Left renal cortex interstitium (tissue), 4 donors: ENCODE results near the gene SYNE2. TPM values are rescaled to one million over a fixed set of nuclear protein-coding genes. Genes with fewer than 3 reads are reported as not detected.
"Not testable (repeated sequence)": the region's sequence is repeated elsewhere in the genome, so short reads cannot be mapped to it uniquely, and the experiment has no call there.

Experiments used
- DNase-seq, 4 donors: peaks; one replicate each; pipeline ENCODE4 v3.0.0-alpha.2; 2013; ENCODE audit warnings: low read depth in 4 of 4, low spot score in 2 of 4, missing footprints in 1 of 4
- polyA plus RNA-seq, 4 donors: library from polyadenylated mRNA; unstranded; fragments of 120-200 nt; gene quantifications; one replicate each; pipeline ENCODE4 v1.2.1, GENCODE V29; 2013; ENCODE audit not compliant: insufficient read length in 4 of 4

SYNE2 gene
- polyA plus RNA-seq, 4 donors: 82.1 to 148 (median 117) TPM

DNA sequence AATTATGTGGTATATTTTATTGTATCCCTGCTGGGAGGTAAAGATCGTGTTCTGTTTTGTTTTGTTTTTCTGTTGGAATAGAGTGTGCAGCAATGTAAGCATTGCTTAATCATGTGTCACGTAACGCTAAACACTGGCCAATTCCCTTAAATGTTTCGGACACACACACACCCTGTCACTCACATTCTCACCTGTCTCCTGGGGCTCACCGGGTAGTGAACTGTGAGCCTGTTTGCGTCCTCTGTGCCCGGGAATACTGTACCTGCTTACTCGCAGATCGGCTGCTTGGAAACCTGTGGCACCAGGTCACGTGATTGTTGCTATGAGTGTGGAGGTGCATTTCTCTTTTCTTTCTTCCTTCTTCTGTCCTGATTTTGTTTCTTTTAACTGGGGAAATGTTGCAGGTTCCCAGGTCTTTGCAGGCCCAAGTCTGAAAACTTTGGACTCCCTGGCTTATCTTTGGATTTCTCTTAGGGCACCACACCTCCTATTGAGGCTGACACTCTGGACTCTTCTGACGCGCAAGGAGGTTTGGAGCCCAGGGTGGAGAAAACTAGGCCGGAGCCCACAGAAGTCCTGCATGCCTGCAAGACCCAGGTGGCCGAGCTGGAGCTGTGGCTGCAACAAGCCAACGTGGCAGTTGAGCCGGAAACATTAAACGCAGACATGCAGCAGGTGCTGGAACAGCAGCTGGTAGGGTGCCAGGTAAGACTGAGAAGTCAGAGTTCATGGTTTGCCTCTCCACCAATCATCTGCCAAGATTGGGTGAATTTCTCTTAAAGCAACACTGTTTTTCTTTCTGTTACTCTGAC is 260.3 kb downstream of the SYNE2 start:
- no peak for DNase-seq

DNA sequence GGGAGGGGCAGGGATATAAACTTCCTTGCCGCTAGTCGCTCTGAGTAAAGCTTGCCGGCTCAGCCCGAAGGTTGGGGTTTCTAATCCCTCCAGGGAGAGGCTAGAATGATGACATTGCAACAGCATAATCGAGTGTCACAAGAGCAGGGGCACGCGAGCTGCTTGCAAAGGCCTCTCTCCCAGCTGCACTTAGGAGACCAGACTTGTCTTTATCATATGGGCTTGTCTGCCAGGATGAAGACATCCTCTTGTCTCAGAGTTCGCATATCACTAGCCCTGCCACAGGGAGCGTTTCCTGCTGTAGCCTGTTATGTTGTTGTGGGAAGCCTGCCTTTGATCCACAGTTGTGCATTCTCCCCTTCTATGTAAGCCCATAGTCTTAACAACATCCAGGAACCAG is 261.4 kb downstream of the SYNE2 start:
- DNase-seq: no peak

DNA sequence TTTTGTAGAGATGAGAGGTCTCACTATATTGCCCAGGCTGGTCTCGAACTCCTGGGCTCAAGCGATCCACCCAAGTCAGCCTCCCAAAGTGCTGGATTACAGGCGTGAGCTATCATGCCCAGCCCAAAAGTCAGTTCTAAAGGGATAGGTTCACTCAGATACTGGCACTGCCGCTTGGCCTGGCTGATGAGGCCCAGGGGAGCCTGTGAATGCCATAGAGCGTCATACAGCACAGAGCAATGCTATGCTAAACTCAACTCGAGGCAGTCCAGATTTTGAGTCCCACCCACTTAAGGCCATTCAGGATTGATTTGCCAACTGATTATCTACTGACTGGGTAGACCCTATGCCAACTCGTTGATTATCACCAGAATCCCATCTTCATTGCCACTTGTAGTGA is 262.0 kb downstream of the SYNE2 start:
- DNase-seq: no peak

DNA sequence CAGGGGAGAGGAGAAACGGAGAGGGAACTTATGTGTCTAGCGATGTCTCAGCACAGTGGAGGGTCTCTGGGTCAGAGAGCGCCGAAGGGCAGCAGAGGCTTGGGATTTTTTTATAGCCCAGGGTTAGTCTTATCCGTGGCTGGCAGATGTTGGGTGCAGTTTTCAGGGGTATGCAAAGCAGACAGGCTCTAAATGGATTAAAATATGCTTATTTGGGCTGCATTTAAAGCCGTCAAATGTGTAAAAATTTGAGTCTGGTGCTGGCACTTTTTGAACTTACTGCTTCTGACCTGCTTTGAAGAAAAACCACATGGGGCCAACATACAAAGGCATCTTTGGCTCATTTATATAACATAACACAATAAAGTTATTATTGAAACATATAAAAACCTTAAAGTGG is 262.6 kb downstream of the SYNE2 start:
- no peak for DNase-seq

DNA sequence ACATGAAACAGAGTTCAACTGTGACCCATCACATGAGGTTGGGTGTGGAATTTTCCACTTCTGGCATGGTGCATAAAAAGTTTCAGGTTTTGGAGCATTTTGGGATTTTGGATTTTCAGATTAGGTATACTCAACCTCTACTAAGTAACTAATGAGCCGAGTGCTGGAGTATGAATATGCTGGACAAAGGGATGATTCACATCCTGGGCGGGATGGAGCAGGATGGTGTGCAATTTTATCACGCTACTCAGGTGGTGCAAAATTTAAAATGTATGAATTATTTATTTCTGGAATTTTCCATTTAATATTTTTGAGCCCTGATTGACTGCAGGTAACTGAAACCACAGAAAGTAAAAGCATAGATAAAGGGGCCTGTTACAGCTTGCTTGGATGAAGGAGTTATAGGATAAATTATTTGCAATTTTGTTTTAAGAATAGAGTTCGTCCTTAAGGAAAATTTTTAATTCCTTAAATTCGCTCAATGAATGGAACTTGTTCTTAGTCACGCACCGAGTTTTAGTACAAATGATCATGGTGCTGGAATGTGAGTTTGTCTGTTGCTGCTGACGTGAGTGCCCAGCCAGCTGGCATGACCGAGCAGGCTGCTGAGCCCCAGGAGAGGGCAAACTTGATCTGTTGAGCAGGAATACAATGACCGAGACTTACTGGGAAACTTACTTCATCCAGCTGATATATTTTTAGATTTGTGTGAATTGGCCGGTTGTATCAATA is 265.0 kb downstream of the SYNE2 start:
- DNase-seq: no peak

DNA sequence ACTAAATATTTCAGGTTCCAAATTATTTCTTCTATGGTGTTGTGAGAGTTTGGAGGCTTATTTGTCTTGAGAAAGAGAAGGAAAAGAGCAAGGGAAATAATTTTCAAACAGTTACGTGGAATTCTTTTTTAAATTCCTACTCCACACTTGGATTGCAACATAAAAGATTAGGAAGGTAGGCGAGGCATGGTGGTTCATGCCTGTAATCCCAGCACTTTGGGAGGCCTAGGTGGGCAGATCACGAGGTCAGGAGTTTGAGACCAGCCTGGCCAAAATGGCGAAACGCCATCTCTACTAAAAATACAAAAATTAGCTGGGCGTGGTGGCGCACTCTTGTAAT is 265.6 kb downstream of the SYNE2 start:
- DNase-seq: not testable (repeated sequence)

DNA sequence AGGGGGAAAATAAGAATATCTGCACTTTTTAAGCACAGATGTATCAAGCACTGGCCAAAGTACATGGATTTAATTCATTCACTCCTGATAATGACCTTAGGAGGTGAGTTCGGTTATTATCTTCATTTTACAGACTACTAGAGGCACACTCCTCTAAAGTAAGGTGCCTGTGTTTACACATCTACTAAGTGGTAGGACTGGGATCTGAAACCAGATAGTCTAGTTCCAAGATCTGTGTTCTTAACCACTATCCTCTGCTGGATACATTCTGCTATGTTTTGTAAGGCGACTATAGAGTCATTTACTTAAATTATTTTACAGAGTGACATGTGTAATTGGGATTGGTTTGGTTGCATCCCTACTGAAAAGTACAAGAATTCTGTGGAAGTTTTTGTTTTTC is 266.1 kb downstream of the SYNE2 start:
- no peak for DNase-seq

DNA sequence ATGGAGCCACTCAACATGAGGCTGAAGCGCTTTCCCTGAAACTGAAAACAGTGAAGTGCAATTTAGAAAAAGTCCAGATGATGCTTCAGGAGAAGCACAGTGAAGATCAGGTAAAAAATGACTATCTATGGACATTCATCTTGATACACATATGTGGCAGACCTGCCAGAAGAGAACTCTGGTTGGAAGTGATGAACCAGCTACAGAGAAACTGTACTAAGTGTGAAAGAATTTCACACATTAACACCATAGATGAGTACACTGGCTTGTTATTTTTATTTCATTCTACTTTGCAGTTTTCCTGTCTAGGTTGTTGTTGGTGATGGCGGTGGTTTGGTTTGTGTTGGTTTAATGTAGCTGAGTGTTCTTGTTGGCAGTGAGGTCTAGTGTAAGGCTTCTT is 266.7 kb downstream of the SYNE2 start:
- no peak for DNase-seq

DNA sequence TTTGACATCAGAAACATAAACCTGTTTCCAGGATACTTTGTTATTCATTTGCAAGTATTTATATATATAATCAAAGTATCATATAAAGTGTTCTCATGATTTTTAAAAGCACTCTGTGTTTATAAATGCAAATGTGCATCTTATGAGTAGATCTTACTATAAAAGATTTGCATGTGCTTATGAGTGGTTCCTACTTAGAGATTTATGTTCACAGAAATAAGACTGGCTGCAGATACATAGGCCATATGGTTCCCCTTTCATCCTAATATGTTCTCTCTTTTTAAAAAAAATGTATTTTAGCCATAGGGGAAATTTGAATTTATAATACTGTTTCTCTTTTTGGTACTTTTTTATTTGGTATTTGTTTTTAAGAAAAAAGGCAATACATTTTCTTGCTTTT is 267.2 kb downstream of the SYNE2 start:
- no peak for DNase-seq

DNA sequence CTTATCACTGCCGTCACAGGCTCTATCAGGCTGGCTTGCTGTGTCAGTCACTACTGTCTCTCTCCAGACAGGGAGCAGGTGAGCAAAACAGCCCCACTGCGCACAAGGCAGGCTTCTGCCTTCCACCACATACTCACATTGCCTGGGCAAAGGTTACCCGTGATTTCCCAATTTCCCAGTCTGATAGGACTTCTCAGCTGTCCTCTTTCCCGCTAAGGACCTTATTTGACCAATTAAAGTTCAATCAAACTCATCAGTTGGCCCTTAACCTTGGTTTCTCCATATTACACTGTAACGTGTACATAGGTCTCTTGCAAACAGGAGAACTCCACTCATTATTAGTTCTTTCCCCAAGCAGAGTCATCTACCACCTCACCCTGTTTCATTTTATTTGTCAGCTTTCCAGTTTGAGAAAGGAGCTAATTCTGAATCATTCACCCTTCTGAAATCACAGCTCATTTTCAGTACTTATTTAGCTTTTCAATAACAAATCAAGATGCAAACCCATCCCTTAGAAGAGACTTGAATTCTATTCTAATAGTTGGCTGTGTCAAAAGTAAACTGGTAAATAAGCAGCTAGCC is 270.5 kb downstream of the SYNE2 start:
- DNase-seq: no peak

DNA sequence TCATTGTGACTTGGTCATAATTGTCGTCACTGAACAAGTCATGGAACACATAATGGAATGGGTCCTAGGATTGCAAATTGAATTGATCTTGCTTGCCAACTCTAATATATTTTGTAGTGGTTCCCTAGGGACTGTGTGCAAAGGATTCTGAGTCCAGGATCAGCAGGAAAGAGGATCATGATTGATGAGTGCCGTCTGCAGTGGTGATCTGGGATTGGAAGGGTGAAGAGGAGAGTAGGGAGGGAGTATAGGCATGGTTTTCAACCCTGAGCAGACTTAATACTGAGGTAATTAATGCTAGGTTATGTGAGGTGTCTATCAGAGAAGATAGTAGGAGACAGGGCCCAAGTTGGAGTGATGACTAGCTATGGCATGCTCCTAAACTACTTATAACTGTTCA is 272.5 kb downstream of the SYNE2 start:
- no peak for DNase-seq

DNA sequence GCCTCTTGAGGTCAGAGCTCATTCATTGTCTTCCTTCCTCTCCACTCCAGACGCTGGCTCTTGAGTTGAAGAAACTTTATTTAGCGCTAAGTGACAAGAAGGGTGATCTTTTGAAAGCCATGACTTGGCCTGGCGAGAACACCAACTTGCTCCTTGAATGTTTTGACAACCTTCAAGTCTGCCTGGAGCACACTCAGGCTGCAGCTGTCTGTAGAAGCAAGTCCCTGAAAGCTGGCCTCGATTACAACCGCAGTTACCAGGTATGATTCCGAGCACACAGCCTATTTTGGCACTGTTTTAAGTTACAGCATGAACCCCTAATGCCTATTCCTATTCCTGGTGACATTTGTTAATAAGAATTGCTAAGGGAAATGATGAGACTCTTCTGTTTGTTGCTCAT is 273.7 kb downstream of the SYNE2 start:
- DNase-seq: no peak

DNA sequence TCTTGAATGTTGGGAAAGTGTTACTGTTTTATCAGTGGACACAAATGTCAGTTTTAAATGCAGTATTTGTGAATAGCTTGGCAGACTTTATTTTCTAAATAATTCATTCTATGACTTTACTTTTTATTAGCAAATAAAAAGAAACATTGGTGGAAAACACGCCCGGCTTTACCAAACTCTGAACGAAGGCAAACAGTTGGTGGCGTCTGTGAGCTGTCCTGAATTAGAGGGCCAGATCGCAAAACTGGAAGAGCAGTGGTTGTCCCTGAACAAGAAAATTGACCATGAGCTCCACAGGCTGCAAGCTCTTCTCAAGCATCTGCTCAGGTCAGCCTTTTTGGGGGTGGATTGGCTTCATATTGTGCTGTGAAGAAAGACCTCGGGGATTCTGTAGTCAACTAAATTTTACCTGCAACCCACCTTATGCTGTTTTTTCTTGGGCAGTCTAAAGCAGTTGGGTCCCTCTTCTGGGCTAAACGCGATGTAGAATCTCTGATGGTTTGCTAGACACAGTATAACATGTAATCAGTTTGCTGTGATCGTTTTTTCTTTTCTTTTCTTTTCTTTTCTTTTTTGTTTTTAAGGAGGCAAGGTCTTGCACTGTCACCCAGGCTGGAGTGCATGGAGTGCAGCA is 285.0 kb downstream of the SYNE2 start:
- no peak for DNase-seq

DNA sequence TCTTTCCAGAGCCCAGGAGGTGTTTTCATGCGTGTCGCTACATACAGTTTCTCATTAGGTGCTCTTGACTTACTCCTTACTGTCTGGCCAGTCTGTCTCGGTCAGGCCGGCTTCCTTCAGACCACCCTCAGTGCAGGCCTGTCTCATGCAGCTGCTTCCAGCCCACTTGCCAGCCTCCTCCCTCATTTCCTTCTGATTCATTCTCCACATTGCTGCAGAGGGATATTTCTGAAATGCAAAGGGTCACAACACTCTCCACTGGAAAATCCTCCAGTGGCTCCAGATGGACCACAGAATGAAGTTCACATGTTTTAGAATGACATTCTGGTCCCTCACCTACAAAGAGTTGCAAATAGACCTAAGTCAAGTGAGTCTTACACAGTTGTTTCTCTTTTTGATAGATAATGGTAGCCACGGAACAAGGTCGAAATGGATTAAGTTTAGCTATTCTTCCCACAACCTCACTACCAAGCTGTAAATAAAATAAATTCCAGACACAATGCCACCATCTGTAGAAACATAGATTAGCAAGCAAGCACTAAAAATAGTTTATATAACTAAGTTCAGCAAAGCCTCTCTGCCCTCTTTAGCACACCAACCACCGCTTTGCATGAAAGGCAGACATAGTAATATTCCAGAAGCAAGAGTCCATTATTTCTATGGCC is 294.5 kb downstream of the SYNE2 start:
- no peak for DNase-seq

DNA sequence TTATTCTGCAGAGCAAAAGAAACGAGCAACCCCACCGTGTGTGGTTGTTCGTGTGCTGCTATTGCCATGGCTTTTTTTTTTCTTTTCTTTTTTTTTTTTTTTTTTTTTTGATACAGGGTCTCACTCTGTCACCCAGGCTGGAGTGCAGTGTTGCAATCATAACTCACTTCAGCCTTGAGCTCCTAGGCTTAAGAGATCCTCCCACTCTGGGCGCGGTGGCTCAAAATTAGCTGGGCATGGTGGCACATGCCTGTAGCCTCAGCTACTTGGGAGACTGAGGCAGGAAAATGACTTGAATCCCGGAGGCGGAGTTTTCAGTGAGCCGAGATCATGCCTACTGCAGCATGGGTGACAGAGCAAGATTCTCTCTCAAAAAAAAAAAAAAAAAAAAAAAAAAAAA is 297.1 kb downstream of the SYNE2 start:
- DNase-seq: no peak

DNA sequence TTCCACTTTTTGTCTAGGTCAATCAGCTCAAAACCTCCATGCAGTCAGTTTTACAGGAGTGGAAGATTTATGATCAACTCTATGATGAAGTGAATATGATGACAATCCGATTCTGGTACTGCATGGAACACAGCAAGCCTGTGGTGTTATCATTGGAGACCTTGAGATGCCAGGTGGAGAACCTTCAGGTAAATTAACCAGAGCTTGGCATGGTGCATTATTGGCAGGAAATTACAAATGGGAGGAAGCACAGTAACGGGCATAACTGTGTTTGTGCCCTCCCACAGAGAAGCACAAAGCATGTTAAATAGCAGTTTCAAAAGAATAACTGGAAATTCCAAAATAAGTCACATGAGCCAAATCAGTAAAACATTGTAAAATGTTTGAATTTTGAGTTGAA is 305.8 kb downstream of the SYNE2 start:
- no peak for DNase-seq

DNA sequence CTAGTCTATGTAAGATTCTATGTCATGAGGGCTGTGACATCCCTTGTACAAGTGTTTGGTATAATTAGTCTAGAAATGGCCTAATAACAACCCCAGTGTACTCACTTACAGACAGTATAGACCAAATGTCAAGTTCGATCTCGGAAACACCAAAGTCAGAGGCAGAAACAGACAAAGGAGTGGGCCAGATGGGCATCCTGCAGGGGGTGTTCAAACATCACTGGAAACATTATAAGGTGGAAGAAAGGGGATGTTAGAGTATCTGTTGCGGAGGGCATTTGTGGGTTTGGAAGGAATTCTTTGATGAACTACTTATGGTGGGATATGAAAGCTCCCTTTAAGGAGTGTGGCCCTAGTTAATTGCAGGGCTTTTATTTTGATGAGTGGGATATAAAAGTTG is 306.8 kb downstream of the SYNE2 start:
- no peak for DNase-seq

DNA sequence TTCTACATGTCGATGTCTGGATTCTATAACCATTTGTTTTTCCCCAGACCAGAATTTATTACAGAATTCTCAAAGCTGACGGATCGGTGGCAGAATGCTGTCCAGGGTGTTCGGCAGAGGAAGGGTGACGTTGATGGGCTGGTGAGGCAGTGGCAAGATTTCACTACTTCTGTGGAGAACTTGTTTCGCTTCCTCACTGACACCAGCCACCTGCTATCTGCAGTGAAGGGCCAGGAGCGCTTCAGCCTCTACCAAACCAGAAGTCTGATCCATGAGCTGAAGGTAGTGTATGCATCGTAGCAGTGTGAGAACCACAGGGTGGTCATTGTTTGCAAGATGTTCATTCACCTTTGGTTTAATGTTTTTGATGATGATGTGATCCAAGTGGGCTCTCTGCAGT is 317.4 kb downstream of the SYNE2 start:
- DNase-seq: no peak

DNA sequence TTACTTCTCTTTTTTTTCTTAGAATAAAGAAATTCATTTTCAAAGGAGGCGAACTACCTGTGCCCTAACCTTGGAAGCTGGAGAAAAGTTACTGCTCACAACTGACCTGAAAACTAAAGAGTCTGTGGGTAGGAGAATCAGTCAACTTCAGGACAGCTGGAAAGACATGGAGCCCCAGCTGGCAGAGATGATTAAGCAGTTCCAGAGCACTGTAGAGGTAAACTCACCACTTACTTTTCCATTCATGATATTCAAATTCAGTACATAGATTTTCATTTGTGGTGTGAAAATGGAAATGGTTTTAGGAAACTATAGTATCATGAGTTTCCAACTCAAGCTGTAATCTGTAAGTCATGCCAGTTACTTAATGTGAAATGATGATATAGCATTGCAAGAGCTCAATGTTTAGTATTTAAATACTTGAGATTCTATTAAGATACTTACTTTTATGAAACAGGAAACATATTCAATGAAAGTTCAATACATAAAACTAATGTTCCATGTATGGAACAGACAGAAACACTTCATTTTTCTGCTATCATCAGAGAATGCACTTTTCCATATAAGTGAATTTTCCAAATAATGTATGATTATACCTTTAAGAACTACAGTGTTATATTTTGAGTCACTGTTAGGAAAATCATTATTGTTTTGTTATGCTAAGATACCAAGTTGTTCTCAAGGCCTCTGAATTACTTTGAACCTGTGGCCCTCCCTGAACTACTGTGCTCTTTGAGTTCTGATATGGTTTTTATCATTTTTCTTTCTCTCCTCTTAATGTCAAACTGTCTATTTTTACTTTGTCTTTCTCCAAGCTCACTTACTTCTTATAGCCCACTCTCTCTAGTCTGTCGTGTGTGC is 322.3 kb downstream of the SYNE2 start:
- DNase-seq: no peak

DNA sequence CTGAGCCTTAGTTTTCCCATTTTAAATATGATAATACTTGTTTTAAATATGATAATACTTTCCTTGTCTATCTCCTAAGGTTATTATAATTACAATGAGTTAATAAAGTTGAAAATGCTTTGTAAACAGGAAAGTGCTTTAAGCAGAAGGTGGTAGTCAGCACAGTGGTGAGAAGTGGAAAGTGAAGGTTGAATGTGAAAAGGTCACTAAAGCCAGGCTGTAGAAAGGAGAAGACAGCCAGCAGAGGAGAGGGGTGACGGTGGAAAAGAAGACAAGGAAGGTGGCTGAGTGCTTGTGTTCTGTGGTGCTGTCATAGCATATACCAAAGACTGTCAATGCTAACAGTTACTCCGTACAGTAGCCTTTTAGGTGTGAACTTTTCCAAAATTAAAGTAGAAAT is 323.5 kb downstream of the SYNE2 start:
- no peak for DNase-seq
